GM21390 (cell line): ENCODE data around the gene ZC3H7B.

Source experiments
- ATAC-seq: cut with Tn5 transposase; IDR thresholded peaks from one replicate; pipeline ENCODE4 v1.9.1; 2021; ENCODE audit not compliant: unreplicated experiment

Gene ZC3H7B

DNA sequence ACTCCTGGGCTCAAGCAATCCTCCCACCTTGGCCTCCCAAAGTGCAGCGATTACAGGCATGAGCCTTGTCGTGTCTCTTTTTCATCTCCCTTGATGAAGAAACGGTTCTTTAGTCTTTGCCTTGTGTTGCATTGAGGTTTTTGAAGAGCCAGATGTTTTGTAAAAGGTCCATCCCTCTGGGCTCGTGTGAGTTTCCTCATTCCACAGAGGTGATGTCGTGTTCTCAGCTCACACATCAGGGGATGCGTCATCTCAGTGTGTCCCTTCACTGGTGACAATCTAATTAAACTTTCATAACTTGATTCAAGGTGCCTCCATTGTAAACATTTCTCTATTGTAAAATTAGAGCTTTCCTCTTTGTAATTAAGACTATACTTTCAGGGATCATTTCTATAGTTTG, 50.7 kb downstream of the ZC3H7B start:
- no peak for ATAC-seq

DNA sequence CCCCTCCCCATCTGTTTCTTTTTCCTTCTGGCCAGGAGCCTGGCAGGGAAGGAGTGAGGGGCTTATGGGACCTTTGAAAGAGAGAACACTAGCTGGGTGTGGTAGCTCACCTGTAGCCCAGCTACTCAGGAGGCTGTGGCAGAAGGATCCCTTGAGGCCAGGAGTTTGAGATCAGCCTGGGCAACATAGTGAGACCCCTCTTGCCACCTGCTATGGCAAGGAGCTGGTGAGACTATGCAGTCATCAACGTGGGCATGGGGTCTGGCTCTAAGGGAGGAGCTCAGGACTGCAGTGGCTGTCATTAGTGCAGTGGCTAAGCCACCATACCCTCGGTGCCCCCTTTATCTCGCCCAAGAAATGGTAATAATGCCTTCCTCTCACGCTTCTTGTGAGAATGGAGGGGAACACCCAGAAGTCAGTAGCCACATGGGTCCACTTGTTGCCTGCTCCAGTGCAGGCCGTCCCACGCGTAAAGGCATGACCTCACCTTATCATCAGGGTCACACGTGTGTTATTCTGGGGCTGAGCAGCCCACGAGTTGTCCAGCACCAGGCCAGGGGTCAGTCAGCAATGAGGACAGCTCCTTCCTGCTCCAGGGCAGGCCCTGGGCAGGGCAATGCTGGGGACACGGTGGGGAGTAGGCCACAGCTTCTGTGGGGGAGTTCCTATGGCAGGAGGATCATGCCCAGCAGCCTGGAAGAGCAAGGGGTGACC, 52.7 kb downstream of the ZC3H7B start:
- ATAC-seq = no peak

DNA sequence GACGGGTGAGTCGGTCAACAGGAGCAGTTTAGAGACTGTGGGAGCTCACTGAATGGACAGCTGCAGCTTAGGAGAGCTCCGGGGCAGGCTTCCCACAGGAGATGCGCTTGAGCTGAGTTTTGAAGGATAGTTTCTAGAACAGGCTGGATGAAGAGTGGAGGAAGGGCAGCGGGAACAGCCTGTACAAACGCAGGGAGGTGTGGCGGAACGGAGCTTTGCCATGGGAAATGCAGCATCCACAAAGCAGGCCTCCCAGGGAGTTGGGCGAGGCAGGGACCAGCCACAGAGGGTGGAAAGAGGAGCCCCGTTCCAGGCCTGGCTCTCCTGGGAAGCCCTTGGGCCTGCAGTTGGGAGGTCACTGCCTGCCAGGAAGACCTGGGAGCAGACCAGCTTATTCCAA, 53.7 kb downstream of the ZC3H7B start:
- no peak for ATAC-seq

DNA sequence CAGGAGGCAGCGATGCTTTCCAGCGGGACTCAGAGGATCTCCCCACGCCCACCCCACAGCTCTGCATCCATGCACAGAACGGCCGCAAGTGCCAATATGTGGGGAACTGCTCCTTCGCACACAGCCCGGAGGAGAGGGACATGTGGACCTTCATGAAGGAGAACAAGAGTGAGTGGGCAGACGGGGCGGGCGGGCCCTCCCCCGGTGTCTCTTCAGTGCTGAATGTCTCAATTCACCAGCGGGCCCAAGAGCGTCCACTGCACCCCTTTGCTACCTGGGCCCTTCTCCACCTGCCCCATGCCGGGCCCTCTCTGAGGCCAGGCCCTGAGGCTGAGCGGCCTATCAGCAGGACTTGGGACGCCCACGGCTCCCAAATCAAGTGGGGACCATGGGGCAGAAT, 54.6 kb downstream of the ZC3H7B start:
- no peak for ATAC-seq

DNA sequence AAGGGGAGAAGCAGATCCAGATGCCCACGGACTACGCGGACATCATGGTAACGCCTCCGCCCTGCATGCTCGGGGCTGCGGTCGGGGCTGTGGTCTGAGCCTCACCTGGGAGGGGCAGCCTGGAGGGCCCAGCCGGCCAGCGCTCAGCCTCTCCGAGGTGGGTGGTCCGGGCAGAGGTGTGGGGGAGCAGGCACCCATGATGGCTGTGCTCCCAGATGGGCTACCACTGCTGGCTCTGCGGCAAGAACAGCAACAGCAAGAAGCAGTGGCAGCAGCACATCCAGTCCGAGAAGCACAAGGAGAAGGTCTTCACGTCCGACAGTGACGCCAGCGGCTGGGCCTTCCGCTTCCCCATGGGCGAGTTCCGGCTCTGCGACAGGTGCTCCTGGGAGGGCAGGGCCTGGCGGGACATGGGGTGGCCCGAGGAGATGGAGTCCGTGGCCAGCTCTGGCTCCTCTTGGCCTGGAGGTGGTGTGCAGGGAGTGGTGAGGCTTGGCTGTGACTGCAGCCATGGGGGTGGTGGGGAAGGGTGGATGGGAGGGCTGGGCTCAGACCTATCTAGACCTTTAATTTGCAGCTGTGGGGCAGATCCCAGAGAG, 55.2 kb downstream of the ZC3H7B start:
- ATAC-seq = no peak

DNA sequence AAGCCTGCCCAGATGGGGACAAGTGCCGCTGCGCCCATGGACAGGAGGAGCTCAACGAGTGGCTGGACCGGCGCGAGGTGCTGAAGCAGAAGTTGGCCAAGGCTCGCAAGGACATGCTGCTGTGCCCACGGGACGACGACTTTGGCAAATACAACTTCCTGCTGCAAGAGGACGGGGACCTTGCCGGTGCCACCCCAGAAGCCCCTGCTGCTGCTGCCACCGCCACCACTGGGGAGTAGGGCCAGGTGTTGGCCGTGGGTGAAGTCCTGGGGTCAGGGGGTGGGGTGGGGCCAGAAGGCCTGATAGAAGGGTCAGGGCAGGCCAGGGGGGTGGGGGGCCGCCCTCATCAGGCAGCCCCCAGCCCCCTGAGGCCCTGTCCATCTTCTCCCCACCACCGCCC, 55.9 kb downstream of the ZC3H7B start:
- no peak for ATAC-seq

DNA sequence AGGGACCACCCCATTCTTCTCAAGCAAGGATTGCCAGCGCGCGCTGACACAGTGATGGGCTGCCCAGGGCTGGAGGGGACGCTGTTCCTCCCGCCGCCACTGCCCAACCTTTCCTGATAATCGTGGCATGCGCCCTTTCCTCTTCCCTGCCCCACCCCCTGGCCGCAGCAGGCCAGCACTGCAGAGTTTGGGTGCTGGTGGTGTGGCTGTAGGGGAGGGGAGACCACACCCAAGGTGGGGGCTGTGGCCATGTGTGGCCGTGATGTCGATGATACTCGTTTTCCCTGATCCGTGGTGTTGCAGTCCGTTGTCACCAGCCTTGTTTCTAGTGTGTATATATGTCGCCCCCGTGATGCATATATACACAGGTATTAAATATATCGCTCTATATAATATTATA, 57.6 kb downstream of the ZC3H7B start:
- no peak for ATAC-seq

DNA sequence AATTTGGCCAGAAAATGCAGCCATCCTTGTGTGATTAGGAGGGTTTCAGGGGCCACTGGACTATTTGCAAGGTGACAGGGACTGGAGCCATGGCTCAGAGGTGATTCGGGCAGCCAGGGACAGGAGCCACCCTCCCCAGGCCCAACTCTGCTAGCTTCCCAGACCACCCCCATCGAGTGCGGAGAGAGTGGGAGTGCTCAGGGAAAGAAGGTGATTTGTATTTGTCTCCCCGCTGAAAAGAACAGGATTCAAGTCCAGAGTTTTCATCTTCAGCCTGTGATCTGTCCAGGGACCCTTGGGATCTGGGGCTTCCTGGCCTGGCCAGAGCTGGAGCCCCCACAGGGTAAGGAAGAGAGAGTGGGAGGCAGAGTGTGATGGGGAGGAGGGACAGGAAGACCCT, 58.1 kb downstream of the ZC3H7B start:
- ATAC-seq = no peak

DNA sequence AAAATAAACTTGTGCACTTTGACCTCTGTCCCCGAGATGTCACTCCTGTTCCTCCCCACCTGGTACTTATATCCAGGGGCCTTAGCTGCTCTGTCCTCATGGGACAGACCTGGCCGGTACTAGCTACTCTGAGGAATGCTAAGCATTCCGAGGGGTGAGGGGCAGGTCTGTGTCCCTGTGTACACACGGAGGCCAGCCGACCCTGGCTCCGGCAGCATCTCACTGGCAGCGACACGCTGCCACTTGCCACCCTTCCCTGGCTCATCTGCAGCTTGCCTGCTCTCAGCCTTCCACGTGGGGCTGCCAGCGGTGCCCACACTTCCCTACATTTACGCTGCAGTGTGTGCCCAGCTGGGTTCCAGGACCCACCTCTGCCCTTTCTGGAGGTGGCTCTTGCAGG, 58.8 kb downstream of the ZC3H7B start:
- ATAC-seq = no peak

DNA sequence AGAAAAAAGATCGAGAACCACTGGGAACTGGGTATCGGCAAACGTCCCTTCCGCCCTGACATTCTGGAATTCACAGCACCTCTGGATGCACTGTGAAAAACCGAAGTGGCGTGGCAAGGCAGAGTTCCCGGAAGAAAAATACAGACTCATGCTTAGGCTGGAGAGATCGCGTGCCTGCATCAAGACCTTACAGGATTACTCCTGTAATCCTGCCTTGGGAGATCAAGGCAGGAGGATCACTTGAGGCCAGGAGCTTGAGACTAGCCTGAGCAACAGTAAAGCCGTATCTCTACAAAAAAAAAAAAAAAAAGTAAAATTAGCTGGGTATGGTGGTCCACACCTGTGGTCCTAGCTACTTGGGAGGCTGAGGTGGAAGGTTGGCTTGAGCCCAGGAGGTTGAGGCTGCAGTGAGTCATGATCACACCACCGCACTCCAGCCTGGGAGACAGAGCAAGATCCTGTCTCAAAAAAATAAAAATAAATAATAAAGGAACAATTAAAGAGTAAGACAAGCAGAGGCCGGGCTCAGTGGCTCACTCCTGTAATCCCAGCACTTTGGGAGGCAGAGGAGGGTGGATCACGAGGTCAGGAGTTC, 60.5 kb downstream of the ZC3H7B start:
- ATAC-seq = no peak

DNA sequence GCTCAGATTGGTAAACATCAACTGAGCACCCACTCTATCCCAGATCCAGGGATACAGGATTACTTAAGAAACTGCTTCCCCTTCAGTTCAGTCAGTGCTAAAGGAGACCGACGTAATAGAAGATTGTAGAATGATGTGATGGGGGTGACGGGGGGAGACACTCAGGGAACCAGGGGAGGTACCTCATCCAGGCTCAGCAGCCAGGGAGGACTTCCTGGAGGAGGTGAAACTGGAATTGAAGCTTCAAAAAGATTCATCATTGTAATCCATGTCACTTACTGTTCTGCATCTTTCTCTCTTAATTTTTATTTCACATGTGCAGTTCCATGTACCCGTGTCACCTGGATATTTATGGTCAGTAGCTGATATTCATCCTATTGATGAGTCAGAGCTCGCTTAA, 61.3 kb downstream of the ZC3H7B start:
- ATAC-seq = no peak

DNA sequence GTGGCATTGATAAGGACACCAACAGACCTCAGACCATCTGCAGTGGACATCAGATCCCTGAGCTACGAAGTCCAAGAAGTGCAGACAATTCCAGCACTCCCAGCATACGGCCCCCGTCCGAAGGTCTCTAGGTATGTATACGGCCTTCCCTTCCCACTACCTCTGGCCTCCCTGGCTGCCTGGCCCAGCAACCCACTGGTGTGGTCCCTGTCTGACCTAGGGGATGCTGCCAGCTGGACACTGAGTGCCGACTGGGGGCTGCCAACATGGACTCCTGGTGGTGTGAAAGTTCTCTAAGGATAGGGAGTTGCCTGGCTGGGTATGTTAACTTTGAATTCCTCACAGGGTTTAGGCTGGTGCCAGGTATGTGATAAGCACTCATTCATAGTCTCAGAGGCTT, 62.9 kb downstream of the ZC3H7B start:
- ATAC-seq = no peak

DNA sequence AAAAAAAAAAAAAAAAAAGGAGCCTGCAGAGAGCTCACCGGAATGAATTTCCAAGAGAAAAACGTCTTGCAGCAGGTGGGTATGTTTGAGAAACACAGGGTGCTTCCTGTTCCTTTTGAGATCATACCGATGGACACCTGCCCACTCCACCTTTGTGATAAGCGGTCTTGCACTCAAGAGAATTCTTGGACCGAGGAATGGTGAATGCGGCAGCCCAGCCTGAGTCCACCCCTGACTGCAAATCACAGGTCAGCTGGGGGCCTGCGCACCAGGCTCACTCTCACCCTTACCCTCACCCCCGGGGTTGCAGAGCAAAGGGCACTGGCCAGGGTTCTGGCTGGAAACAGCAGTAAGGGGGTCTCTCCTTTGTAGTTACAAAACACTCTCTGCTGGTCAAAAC, 63.6 kb downstream of the ZC3H7B start:
- ATAC-seq = no peak

DNA sequence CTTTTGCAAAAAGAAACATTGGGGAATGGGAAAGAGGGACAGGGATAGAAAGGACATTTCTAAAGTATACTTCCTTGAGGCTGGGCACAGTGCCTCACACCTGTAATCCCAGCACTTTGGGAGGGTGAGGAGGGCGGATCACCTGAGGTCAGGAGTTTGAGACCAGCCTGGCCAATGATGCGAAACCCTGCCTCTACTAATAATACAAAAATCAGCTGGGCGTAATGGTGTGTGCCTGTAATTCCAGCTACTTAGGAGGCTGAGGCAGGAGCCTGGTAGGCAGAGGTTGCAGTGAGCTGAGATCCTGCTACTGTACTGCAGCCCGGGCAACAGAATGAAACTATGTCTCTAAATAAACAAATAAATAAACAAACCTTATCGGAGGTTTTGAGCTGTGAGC, 64.1 kb downstream of the ZC3H7B start:
- ATAC-seq = no peak

DNA sequence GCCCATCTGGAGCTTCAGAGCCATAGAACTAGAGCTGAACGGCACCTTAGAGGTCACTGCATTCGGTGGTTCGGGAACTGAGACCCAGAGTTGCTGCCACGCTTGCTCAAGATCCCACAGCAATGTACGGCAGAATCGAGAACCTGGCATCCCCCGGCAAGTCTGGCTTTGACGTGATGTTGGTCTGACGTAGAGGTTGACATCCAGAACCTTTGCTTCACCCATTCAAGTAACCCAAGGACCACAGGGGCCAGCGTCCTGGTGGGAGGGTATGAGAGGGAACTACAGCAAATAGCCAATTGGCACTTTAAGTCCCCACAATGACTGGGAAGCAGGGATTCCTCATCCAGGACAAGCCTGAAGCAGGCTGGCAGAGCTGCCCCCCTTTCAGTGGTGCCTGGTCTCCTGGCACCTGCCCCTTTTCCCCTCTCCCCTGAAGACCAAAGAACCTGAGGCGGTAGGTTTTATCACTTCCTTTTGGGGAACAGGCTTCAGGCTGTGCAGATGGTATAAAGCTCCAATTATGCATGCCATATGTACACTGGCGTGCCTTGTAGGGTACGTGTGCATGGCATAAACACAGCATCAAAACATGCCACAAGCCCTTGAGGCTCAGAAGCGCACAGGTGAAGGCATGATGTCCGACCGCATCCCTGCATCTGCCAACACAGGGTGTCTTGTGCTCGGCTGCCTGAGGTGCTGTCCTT, 65.2 kb downstream of the ZC3H7B start:
- no peak for ATAC-seq

DNA sequence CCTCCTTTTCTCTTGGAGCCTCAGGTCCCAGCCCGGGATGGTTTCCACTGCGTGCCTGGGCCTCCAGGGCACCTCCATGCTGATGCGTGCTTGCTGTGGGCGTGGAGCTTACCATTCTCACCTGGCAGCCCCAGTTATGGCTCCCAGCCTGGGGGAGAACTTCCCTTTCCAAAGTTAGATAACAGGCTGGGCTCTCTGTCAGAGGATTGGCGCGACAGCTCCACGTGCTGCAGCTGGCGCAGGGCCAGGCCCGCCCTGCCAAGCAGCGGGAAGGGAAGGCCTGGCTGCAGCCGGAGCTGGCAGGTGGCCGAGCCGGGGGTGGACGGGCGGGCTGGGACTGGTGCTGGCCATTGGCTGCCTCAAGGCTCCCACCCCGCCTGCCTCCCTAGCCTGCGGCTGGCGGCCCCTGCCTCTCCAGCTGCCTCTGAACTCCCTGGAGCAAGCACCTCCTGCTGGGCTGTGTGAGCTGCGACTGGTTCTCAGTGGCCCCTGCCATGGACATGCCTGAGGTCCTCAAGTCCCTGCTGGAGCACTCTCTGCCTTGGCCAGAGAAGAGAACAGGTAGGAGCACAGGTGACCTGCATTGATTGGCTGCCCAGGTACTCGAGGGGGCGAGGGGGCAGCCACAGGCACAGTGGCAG, 65.8 kb downstream of the ZC3H7B start:
- ATAC-seq = no peak

DNA sequence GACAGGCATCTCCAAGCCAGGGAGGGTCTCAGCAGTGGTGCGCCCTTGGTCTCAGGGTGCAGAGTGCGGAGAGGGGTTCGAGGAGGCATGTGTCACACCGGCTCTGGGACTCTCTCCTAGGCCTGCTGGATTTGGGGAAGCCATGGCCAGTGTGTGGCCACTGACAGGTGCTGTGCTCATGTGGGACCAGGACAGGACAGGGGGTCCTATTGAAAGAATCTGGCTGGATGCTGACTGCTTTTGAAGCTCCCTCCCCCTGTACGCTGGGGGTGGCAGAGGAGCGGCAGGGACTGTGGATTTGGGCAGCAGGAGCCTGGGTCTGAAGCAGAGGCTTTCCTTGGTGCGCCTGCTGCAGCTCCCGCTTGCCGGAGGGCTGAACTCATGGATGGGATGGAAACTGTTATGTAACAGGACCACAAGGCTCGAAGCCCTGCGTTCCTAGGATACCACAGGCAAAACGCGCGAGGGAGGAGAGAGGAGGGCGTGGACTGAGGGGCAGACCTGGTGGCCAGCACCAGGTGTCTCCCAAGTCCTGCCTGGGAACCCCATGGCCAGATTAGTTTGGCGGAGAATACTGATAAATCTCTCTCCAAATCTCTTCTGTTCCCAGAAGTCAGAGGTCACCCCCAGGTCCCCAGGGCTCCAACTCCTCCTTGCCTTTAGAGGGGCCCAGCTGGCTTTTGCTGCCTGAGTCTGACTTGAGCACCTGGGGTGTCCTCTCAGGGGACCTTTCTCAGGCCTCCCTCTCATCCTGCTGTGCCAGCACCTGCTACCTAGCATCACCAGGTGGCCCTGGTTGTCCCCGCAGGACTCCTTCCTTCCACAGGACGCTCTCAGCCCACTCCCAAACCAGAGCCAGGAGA, 66.6 kb downstream of the ZC3H7B start:
- ATAC-seq = no peak

DNA sequence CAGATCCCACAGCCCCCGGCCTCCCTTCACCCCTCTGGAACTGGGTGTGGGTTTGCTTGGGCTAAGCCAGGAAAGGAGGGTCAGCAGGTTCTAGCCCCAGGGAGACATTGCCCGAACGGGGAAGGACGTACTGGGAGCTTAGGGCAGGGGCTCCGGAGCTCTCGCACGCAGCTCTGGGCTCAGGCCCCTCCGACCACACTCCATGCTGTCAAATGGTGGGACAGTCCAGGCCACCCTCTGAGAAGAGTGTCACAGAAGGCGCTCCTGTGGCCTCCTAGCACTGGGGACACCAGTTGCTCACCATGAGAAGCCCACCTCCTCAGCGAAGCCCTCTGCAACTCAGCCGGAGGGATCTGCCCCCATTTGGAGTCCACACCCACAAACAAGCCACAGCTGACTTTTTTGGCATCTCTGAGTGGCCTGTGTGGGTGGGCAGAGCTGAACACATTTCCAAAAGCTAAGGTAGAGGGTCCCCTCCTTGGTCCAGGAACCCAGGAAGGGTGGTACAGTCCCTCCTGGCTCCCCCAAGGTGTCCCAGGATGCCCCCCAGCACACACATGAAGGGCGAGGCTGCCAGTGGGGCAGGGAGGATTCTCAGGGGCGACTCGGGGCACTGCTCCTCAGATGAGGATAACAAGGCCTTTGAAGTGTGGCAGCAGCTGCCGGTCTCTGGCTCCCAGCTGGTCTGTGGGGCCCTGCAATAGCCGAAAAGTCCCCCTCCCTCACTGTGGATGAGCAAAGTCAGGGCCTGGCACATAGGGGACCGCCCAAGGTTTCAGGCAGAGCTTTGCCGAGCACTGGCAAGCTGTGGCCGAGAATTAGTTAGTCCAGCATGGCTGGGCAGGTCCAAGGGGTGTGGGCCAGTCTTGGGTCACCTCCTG, 67.5 kb downstream of the ZC3H7B start:
- no peak for ATAC-seq

DNA sequence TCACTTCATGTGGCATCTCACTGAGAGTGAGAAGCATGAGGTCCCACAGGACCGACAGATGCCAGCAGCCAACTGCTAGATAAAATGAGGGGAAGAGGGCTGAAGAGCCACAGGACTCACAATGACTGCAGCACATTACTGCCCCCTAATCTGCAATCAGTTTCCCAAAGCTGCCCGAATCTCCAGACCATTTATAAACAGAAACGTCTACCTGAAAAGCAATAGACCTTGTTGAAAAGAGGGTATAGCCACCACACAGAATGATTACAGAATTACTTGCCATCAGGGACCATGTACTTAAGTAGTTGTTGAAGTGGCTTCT, 68.1 kb downstream of the ZC3H7B start:
- ATAC-seq = no peak

DNA sequence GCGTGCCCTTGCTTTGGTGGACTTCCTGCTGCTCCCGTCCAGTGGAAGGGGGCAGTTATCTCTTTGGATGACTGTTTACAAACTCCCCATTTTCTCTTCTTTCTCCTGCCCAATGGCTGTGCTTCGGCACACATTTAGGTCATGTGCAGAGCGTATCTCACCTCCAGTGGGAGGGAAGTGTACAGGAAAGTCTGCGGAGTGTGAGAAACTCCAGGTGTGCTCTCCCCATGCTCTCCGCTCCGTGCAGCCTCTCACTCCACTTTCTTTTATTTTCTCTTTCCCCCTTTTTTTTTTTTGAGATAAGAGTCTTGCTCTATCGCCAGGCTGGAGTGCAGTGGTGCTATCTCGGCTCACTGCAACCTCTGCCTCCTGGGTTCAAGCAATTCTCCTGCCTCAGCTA, 68.5 kb downstream of the ZC3H7B start:
- ATAC-seq = no peak
